HUES48 (cell line): ENCODE measurements around the gene LBHD1.

Experiments
- H3K27ac ChIP-seq: one replicate; pipeline ENCODE4 v1.7.0; 2013; ENCODE audit warnings: low read depth, low read length, inconsistent platforms
- H3K27me3 ChIP-seq: 2 replicates; pipeline ENCODE4 v1.6.1; 2013; ENCODE audit warnings: mild to moderate bottlenecking, low read length; ENCODE audit not compliant: control insufficient read depth, insufficient read depth
- H3K36me3 ChIP-seq: 2 replicates; pipeline ENCODE4 v1.6.1; 2013; ENCODE audit warnings: low read length; ENCODE audit not compliant: control insufficient read depth, insufficient read depth
- H3K4me1 ChIP-seq: 2 replicates; pipeline ENCODE4 v1.6.1; 2013; ENCODE audit warnings: mild to moderate bottlenecking, low read length; ENCODE audit not compliant: control insufficient read depth, insufficient read depth
- H3K4me3 ChIP-seq: 2 replicates; pipeline ENCODE4 v1.5.1; 2013; ENCODE audit warnings: mild to moderate bottlenecking, low read depth, low read length
- H3K9ac ChIP-seq: 2 replicates; pipeline ENCODE4 v1.6.1; 2013; ENCODE audit warnings: mild to moderate bottlenecking, low read depth, low read length, moderate library complexity
- H3K9me3 ChIP-seq: 2 replicates; pipeline ENCODE4 v1.6.1; 2013; ENCODE audit warnings: low read length; ENCODE audit not compliant: control insufficient read depth, insufficient read depth

LBHD1 gene

DNA sequence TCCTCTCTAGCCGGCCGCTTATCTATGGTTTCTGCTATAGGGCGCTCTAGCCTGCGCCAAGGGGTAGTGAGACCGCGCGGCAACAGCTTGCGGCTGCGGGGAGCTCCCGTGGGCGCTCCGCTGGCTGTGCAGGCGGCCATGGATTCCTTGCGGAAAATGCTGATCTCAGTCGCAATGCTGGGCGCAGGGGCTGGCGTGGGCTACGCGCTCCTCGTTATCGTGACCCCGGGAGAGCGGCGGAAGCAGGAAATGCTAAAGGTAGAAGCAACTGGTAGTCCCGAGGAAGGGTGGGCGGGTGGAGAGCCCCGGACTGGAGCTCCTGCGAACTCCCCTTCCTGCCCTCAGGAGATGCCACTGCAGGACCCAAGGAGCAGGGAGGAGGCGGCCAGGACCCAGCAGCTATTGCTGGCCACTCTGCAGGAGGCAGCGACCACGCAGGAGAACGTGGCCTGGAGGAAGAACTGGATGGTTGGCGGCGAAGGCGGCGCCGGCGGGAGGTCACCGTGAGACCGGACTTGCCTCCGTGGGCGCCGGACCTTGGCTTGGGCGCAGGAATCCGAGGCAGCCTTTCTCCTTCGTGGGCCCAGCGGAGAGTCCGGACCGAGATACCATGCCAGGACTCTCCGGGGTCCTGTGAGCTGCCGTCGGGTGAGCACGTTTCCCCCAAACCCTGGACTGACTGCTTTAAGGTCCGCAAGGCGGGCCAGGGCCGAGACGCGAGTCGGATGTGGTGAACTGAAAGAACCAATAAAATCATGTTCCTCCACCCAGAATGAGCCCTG is at the start of gene LBHD1, which contains the start of gene UQCC3:
TSS of gene LBHD1 (minus strand) at position 660 of the 782 bp plus-strand sequence. CDS start 2,236 bp downstream, outside the sequence.
TSS of gene UQCC3 (plus strand) at position 66 of the 782 bp plus-strand sequence. CDS start at position 139, 73 bp downstream.
- Histone ChIP-seq H3K4me3 (peak within 1 kb of the TSS; percentile 87), H3K9me3 (no peaks in the 10 kb centered on the region), H3K4me1 (peaks cover 5% of the 10 kb centered on the region; the same call in 1 of the 2 replicates), H3K27me3 (no peaks in the 10 kb centered on the region), H3K27ac (peak within 1 kb of the TSS; percentile 96), H3K9ac (peak within 1 kb of the TSS; percentile 83), H3K36me3 (peaks cover 36% of the 10 kb centered on the region)

DNA sequence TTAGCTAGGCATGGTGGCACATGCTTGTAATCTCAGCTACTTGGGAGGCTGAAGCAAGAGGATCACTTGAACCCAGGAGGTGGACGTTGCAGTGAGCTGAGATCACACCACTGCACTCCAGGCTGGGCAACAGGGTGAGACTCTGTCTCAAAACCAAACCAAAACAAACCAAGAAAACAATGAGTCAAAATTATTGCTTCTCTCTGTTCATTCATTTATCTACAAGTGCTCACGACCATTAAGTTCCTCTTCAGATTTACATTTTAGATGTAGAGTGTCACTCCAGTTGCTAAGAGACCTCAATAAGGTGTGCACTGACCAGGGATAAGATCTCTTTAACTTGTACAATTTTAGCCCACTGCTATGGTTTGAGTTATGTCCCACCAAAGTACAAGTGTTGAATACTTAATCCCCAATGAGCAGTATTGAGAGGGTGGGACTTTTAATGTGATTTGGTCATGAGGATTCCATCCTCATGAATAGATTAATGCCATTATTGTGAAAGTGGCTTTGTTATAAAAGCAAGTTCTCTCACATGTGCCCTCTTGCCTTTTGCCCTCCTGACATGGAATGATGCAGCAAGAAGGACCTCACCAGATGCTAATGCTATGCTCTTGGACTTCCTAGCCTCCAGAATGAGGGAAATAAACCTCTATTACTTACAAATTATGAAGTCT is 47.4 kb upstream of the LBHD1 start:
- Histone ChIP-seq H3K4me3 (no peak overlapping the region), H3K4me1 (peaks cover 4% of the 10 kb centered on the region; the same call in 1 of the 2 replicates), H3K36me3 (peaks cover 97% of the 10 kb centered on the region), H3K27me3 (no peaks in the 10 kb centered on the region), H3K9me3 (no peaks in the 10 kb centered on the region), H3K9ac (no peak overlapping the region), H3K27ac (no peak overlapping the region)

DNA sequence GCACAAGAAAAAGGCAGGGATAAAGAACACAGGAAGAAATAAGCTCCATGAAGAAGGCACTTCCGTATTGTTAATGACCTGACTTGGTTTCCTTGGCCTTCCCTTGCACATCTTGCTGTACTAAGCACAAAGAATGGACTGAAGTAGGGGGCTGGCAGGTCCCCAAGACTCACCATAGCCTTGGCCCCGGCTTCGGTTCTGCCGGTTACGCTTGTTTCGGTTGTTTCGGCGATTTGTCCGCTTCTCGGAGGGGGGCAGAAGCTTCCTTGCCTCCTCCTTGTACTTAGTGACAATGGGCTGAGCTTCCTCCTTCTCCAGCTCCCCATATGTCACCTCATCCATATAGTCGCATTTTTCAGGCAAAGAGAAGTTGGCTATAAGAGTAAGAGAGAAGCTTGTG is 44.7 kb upstream of the LBHD1 start:
- no peaks in the 10 kb centered on the region; the same call in 1 of the 2 replicates for H3K4me1 ChIP-seq
- H3K4me3 ChIP-seq, result no peak overlapping the region
- H3K27me3 ChIP-seq, result no peaks in the 10 kb centered on the region
- H3K36me3 ChIP-seq, result peaks cover 95% of the 10 kb centered on the region
- no peak overlapping the region for H3K27ac ChIP-seq
- H3K9me3 ChIP-seq, result no peaks in the 10 kb centered on the region
- H3K9ac ChIP-seq, result no peak overlapping the region

DNA sequence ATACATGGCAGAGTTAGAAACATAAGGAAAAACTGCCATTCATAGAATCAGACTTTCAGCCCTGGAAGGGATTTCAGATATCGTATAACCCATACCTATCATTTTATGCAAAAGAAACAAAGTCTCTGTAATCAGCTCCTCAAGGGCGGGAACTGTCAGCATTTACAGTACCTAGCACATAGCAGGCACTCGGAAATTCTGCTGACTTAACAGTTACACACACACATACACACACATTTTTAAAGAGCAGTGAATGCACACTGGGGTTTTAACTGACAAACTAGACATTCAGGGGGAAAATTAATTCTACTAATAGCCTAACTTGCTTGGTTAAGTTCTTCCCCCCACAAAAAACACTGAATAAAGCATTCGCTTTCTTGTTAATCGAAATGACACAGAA is 44.1 kb upstream of the LBHD1 start:
- H3K9ac ChIP-seq, result no peak overlapping the region
- H3K4me1 ChIP-seq, result no peaks in the 10 kb centered on the region; the same call in 1 of the 2 replicates
- H3K4me3 ChIP-seq, result no peak overlapping the region
- H3K9me3 ChIP-seq, result no peaks in the 10 kb centered on the region
- peak overlapping the region; percentile 7 for H3K27ac ChIP-seq
- no peaks in the 10 kb centered on the region for H3K27me3 ChIP-seq
- H3K36me3 ChIP-seq, result peaks cover 94% of the 10 kb centered on the region

DNA sequence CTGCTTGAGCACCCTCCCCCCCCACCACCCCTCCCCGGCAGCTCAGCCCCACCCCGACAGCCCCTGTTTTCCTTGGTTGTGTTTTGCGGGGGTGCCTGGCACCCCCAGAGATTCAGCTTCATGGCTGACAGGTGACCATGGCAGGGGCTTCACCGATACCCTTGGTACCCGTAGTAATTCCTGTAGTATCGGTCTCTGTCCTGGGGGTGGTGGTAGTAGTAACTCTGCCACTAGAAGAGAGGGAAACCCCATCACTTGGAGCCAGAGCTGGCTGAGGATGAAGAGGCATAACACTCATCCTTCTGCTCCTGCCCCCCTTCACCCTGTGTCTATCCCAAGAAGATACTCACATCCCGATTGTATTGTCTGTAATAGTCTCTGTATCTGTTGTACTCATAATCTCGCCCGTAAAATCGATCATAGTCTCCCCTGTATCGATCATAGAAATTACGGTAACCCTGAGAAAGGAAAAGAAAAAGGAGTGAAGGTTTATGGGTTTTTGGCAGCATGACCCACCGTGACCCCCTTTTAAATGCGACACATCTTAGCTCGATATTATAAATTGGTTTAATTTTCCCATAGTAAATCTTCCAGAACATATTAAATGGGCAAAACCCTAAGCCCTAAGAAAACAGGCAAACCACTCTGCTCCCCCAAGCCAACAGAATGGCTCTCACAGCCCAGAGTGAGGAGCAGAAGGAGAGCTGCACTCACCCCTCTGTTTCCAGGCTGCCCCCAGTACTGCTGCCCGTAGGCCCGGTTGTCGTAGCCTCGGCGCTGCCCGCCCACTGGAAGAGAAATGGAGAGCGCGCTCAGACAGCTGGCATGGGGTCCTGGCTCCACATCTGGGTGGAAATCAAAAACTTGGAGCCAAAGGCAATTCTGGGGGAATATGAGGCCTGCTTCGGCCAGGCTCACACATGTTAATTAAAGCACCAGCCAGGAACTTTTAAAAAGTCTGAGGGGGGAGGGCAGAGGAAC is 43.4 kb upstream of the LBHD1 start:
- H3K9ac ChIP-seq, result no peak overlapping the region
- H3K36me3 ChIP-seq, result peaks cover 93% of the 10 kb centered on the region
- H3K27me3 ChIP-seq, result no peaks in the 10 kb centered on the region
- no peak overlapping the region for H3K4me3 ChIP-seq
- no peaks in the 10 kb centered on the region for H3K9me3 ChIP-seq
- no peaks in the 10 kb centered on the region; the same call in 1 of the 2 replicates for H3K4me1 ChIP-seq
- peak overlapping the region; percentile 7 for H3K27ac ChIP-seq

DNA sequence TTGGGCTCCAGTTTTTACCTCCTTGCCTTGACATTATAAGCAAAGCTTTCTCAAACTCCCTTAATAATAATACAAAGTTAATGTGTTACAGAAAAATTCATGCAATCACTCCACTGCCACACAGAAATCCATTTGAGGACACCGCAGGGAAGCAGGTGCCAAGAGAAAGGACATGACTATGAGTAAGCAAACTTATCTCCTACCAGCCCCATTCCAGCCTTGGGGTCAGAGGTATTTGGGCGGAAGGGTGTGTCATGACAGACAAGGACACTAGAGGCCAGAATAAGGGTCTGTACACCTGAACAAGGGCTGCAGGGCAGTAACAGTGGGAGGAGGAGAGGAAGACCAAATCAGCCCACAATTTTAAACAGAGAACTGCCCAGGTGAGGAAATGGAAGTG is 41.3 kb upstream of the LBHD1 start:
- H3K9me3 ChIP-seq, result no peaks in the 10 kb centered on the region
- H3K4me1 ChIP-seq, result peaks cover 11% of the 10 kb centered on the region
- H3K27ac ChIP-seq, result peak overlapping the region; percentile 74
- no peak overlapping the region for H3K4me3 ChIP-seq
- no peak overlapping the region for H3K9ac ChIP-seq
- H3K36me3 ChIP-seq, result peaks cover 76% of the 10 kb centered on the region
- H3K27me3 ChIP-seq, result no peaks in the 10 kb centered on the region

DNA sequence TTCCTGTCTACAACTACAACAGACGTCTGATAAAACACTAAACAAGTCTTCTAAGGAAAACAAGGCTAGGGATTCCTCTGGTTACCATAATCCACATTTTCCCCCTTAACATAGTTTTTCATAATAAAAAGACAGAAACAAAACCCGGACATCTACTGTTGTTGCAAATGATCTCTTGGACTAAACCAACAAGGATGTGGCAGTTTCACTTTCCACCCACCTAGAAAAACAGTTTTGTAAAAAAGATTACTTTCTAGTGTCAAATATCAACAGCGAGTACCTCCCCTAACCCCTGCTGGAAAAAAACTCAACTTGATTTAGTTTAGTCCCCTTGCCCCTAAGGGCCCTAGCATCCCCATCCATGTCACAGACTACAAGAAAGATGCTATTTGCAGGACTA is 40.8 kb upstream of the LBHD1 start:
- peaks cover 71% of the 10 kb centered on the region for H3K36me3 ChIP-seq
- H3K4me3 ChIP-seq, result no peak overlapping the region
- H3K27ac ChIP-seq, result peak overlapping the region; percentile 74
- H3K9me3 ChIP-seq, result no peaks in the 10 kb centered on the region
- H3K27me3 ChIP-seq, result no peaks in the 10 kb centered on the region
- H3K4me1 ChIP-seq, result peaks cover 16% of the 10 kb centered on the region
- H3K9ac ChIP-seq, result no peak overlapping the region

DNA sequence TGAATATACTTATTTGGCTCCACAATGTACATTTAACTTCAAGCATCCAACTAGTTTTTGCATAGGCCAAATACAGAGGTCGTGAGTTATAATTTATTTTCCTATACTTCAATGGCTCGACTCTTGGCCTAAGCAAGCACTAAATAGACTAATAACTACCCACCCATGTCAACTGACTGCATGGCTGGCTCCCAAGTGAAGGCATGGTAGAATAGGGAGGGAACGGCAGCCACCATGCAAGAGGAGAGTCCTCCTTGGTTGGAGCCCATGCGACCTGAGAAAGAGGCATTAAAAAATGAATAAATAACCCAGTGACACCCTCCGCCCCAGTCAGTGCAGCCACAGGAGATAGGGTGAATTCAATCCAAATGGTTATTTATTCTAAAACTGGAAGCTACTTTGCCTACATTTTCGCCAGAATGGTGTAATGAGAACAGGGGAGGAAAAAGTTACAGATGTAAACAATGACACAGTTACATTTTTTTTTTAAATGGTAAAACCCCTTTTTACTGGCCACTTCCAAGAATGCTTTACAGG is 40.3 kb upstream of the LBHD1 start:
- Histone ChIP-seq H3K9me3 (no peaks in the 10 kb centered on the region), H3K4me1 (peaks cover 19% of the 10 kb centered on the region), H3K4me3 (no peak overlapping the region), H3K27me3 (no peaks in the 10 kb centered on the region), H3K36me3 (peaks cover 66% of the 10 kb centered on the region), H3K9ac (no peak overlapping the region), H3K27ac (peak overlapping the region; percentile 8)

DNA sequence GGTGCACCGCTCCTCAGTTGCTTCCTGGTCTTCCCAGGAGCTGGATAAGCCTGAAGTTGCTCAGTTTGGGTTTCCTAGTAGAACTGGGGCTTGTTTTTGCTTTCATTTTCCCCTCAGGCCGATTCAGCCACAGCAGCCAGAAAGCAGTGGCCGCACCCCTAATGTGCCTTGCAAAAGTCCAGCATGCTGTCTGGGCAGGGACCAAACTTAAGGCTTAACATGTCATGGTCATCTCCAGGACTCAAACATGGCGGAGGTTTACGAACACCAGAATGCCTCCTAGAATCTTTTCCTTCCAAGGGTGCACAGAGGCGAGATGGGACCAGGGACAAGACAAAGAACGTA is 37.9 kb upstream of the LBHD1 start:
- Histone ChIP-seq H3K4me1 (peaks cover 19% of the 10 kb centered on the region), H3K27me3 (no peaks in the 10 kb centered on the region), H3K9me3 (no peaks in the 10 kb centered on the region), H3K4me3 (peak overlapping the region; percentile 61), H3K9ac (peak overlapping the region; percentile 91), H3K27ac (peak overlapping the region; percentile 98), H3K36me3 (peaks cover 46% of the 10 kb centered on the region)

DNA sequence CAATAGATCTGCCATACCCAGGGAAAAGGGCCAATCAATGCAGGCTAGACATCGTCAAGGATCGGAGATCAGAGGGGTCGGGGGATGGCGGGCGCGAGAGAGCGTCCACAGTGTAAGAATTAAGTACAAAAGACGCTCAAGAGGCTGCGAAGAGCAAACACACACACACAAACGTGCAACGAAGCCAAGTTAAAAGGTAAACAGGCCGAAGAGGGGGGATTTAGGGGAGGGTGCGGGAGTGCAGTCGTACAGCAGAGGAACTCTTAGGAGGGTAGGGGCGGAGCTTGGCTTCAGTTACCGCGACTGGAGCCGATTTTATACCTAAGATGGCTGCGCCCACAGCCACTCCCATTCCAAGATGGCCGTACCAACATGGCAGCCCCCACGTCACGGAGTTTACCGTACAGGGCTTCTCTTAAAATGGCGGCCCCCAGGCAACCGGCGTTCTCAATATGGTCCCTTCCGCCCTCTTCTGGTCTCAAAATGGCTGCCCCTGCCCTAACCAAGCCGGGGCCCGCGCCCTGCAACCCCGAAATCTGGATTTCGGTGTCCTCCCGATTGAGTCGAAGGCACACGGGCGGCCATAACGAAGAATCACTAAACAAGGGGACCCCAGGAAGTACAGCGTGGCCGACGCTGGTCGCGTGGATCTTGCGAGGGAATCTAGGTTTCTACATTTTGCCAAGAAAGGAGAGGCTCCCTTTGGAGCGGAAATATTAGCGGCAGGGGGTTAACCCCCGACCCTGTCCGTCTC is 37.4 kb upstream of the LBHD1 start:
- Histone ChIP-seq H3K9me3 (no peaks in the 10 kb centered on the region), H3K36me3 (peaks cover 46% of the 10 kb centered on the region), H3K27me3 (no peaks in the 10 kb centered on the region), H3K9ac (peak overlapping the region; percentile 91), H3K4me3 (peak overlapping the region; percentile 79), H3K4me1 (peaks cover 19% of the 10 kb centered on the region), H3K27ac (peak overlapping the region; percentile 98)
